RWPE2 (cell line): ENCODE data around the gene MBD3L2.
A peak's percentile ranks its signal among the peaks of the same experiment; 100 is the strongest.

Experiments used
- ATAC-seq: fragments of 200-7000 bp; cut with Tn5 transposase; 3 replicates; pipeline ENCODE4 v1.9.1; 2021; ENCODE audit warnings: low read depth
- DNase-seq: peaks from one replicate; pipeline ENCODE4 v3.0.0-alpha.2; 2020; ENCODE audit warnings: low spot score
- H3K27ac ChIP-seq: fragments of 450-650 bp; 2 replicates; pipeline ENCODE4 v1.5.1; 2017; ENCODE audit warnings: mild to moderate bottlenecking; ENCODE audit not compliant: poor library complexity, severe bottlenecking
- H3K27me3 ChIP-seq: fragments of 250-450 bp; sonication (Bioruptor Pico); 2 replicates; pipeline ENCODE4 v1.5.1; 2021; ENCODE audit warnings: mild to moderate bottlenecking, moderate library complexity; ENCODE audit not compliant: insufficient read depth, poor library complexity, severe bottlenecking
- H3K36me3 ChIP-seq: fragments of 250-450 bp; sonication (Bioruptor Pico); 2 replicates; pipeline ENCODE4 v1.5.1; 2020; ENCODE audit warnings: low read depth, mild to moderate bottlenecking, moderate library complexity
- H3K4me1 ChIP-seq: fragments of 250-450 bp; sonication (Bioruptor Pico); 2 replicates; pipeline ENCODE4 v1.5.1; 2021; ENCODE audit warnings: mild to moderate bottlenecking, moderate library complexity; ENCODE audit not compliant: insufficient read depth, poor library complexity, severe bottlenecking
- H3K4me3 ChIP-seq: fragments of 250-450 bp; sonication (Bioruptor Pico); 2 replicates; pipeline ENCODE4 v1.5.1; 2021; ENCODE audit warnings: mild to moderate bottlenecking, moderate library complexity; ENCODE audit not compliant: severe bottlenecking
- H3K9me3 ChIP-seq: fragments of 250-450 bp; sonication (Bioruptor Pico); 2 replicates; pipeline ENCODE4 v1.5.1; 2021; ENCODE audit warnings: mild to moderate bottlenecking, moderate library complexity; ENCODE audit not compliant: severe bottlenecking
- TF ChIP-seq, protein P1 (sequence below): fragments of 450-650 bp; IDR thresholded peaks from one replicate; pipeline ENCODE4 v1.5.1; 2017; ENCODE audit warnings: mild to moderate bottlenecking, moderate library complexity; ENCODE audit not compliant: poor library complexity, severe bottlenecking

MBD3L2 gene

DNA sequence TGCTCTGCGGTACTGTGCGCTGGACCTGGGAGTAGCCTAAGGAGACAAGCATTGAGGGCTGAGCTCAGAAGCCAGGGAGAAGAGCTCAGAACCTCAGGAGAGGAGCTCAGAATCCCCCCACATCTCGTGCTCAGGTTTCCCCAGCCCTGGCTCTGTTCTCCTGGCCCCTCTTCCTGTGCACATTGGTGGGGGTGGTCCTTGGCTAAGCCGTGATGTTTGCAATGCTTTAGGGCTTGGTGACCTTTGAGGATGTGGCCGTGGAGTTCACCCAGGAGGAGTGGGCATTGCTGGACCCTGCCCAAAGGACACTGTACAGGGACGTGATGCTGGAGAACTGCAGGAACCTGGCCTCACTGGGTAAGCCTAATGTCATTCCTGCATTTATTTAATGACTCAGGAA, 27.0 kb downstream of the MBD3L2 start:
- no peak overlapping the region for H3K4me3 ChIP-seq
- no peak overlapping the region for H3K27ac ChIP-seq
- ATAC-seq (no peak), DNase-seq (no peak)
- TF ChIP-seq, protein P1, sequence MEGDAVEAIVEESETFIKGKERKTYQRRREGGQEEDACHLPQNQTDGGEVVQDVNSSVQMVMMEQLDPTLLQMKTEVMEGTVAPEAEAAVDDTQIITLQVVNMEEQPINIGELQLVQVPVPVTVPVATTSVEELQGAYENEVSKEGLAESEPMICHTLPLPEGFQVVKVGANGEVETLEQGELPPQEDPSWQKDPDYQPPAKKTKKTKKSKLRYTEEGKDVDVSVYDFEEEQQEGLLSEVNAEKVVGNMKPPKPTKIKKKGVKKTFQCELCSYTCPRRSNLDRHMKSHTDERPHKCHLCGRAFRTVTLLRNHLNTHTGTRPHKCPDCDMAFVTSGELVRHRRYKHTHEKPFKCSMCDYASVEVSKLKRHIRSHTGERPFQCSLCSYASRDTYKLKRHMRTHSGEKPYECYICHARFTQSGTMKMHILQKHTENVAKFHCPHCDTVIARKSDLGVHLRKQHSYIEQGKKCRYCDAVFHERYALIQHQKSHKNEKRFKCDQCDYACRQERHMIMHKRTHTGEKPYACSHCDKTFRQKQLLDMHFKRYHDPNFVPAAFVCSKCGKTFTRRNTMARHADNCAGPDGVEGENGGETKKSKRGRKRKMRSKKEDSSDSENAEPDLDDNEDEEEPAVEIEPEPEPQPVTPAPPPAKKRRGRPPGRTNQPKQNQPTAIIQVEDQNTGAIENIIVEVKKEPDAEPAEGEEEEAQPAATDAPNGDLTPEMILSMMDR: no peak
- peaks cover 3% of the 10 kb centered on the region for H3K9me3 ChIP-seq
- no peaks in the 10 kb centered on the region for H3K4me1 ChIP-seq
- H3K27me3 ChIP-seq: no peaks in the 10 kb centered on the region
- peaks cover 75% of the 10 kb centered on the region for H3K36me3 ChIP-seq

DNA sequence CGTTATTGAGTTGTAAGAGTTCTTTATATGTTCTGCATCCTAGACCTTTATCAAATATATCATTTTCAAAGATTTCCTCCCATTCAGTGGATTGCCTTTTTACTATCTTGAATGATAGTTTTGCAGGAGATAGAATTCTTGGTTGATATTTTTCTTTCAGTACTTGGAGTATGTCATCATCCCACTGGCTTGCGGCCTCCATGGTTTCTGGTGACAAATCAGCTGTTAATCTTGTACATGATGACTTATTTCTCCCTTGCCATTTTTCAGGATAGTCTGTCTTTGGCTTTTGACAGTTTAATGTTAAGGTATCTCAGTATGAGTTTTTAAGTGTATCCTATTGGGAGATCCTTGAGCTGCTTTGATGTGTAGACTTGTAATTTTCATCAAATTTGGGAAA, 28.9 kb downstream of the MBD3L2 start:
- Histone ChIP-seq H3K4me3 (no peak overlapping the region), H3K9me3 (peaks cover 10% of the 10 kb centered on the region), H3K27ac (no peak overlapping the region), H3K36me3 (peaks cover 80% of the 10 kb centered on the region), H3K27me3 (no peaks in the 10 kb centered on the region), H3K4me1 (no peaks in the 10 kb centered on the region)
- TF ChIP-seq, protein P1: no peak
- ATAC-seq (no peak), DNase-seq (no peak)

DNA sequence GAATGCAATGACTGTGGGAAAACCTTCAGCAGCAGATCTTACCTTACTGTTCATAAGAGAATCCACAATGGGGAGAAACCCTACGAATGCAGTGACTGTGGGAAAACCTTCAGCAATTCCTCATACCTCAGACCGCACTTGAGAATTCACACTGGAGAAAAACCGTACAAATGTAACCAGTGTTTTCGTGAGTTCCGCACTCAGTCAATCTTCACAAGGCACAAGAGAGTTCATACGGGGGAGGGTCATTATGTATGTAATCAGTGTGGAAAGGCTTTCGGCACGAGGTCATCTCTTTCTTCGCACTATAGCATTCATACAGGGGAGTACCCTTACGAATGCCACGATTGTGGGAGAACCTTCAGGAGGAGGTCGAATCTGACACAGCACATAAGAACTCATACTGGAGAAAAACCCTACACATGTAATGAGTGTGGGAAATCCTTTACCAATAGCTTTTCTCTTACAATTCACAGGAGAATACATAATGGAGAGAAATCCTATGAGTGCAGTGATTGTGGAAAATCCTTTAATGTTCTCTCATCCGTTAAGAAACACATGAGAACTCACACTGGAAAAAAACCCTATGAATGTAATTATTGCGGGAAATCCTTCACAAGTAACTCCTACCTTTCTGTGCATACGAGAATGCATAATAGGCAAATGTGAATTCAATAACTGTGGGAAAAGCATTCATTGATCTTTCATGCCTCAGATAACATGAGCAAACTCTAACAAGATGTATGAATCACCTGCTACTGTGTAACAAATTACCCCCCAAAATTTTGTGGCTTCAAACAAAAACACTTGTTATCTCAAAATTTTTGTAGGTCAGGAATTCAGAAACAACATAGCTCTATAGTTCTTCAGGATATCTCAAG, 34.2 kb downstream of the MBD3L2 start:
- H3K9me3 ChIP-seq: peaks cover 29% of the 10 kb centered on the region
- H3K27ac ChIP-seq: no peak overlapping the region
- DNase-seq (no peak), ATAC-seq (no peak)
- H3K36me3 ChIP-seq: peaks cover 65% of the 10 kb centered on the region
- no peaks in the 10 kb centered on the region for H3K27me3 ChIP-seq
- TF ChIP-seq, protein P1: no peak
- H3K4me3 ChIP-seq: no peak overlapping the region
- no peaks in the 10 kb centered on the region for H3K4me1 ChIP-seq

DNA sequence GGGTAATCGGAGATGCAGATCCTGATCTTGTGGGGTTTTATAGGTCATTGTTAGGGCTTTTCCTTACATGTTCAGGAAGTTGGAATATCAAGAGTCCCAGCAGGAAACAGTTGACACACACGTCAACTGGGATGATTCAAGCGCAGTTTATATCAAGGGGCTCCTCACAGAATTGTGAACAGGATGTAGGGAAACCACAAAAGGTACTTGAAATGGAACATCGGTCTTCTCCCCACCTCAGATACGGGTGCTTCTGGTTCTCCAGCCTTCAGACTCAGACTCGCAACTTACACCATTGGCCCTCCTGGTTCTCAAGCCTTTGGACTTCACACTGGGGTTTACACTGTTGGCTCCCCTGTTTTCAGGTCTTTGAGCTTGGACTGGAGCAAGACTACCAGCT, 39.9 kb downstream of the MBD3L2 start:
- no peak for ATAC-seq
- H3K36me3 ChIP-seq: peaks cover 9% of the 10 kb centered on the region
- H3K27me3 ChIP-seq: no peaks in the 10 kb centered on the region
- no peak overlapping the region for H3K27ac ChIP-seq
- H3K4me1 ChIP-seq: no peaks in the 10 kb centered on the region
- H3K9me3 ChIP-seq: peaks cover 13% of the 10 kb centered on the region
- no peak overlapping the region for H3K4me3 ChIP-seq
- DNase-seq: no peak
- TF ChIP-seq, protein P1: no peak

DNA sequence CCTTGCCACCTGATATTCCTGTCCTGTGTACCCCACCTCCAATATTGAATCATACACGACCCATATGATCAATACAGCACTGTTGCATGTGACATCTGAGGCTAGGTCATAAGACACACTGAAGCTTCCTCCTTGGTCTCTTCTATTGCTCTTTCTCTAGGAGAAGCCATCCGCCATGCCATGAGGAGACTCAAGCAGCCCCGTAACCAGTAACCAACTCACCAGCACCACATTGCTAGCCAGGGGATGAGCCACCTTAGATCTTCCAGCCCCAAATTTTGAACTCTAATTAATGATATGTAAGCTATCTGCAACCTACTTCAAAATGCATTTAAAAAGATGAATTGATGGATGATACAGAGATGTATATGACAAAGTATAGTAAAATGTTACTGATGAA, 49.0 kb downstream of the MBD3L2 start:
- DNase-seq (no peak), ATAC-seq (no peak)
- Histone ChIP-seq H3K27ac (peak overlapping the region; percentile 73), H3K27me3 (no peaks in the 10 kb centered on the region), H3K36me3 (no peaks in the 10 kb centered on the region), H3K9me3 (no peaks in the 10 kb centered on the region), H3K4me1 (no peaks in the 10 kb centered on the region), H3K4me3 (peak overlapping the region; percentile 51)
- TF ChIP-seq, protein P1: no peak
